Fibroblast of lung (primary cell): Measurements from ENCODE around the gene MPPE1. TPM values are rescaled to one million over a fixed set of nuclear protein-coding genes. Genes with fewer than 3 reads are reported as not detected.
"Not testable (repeated sequence)": the region's sequence is repeated elsewhere in the genome, so short reads cannot be mapped to it uniquely, and the experiment has no call there.

Source experiments
- DNase-seq, 2 donors: peaks; one replicate each; pipeline versions ENCODE4 v3.0.0 to v3.0.0-alpha.2; 2010; ENCODE audit warnings: low read depth in 2 of 2
- H2AFZ ChIP-seq: 2 replicates; pipeline ENCODE4 v1.5.1; 2012; ENCODE audit warnings: low read length, control low read depth, inconsistent platforms
- H3K27ac ChIP-seq: 2 replicates; pipeline ENCODE4 v1.5.1; 2011; ENCODE audit warnings: low read length, control low read depth; ENCODE audit not compliant: insufficient read depth
- H3K27me3 ChIP-seq: 2 replicates; pipeline ENCODE4 v1.5.1; 2011; ENCODE audit warnings: mild to moderate bottlenecking, low read length; ENCODE audit not compliant: control insufficient read depth, insufficient read depth
- H3K36me3 ChIP-seq: 2 replicates; pipeline ENCODE4 v1.5.1; 2011; ENCODE audit warnings: low read length; ENCODE audit not compliant: control insufficient read depth, insufficient read depth
- H3K4me1 ChIP-seq: 2 replicates; pipeline ENCODE4 v1.5.1; 2011; ENCODE audit warnings: low read length; ENCODE audit not compliant: control insufficient read depth, insufficient read depth; ENCODE audit errors: extremely low read depth
- H3K4me2 ChIP-seq: 2 replicates; pipeline ENCODE4 v1.5.1; 2011; ENCODE audit warnings: low read length, control low read depth; ENCODE audit not compliant: insufficient read depth; ENCODE audit errors: extremely low read depth
- H3K4me3 ChIP-seq, 4 experiments: fragments of 200-600 bp in 1 of 4; sonication (generic) in 1 of 4; replicated peaks in 1 of 4; 2 replicates each; pipeline ENCODE4 v1.5.1; 2011 to 2016; ENCODE audit warnings: low read length in 4 of 4, low read depth in 3 of 4, mild to moderate bottlenecking in 3 of 4, control low read depth in 2 of 4, inconsistent platforms in 1 of 4, mixed read lengths in 1 of 4; ENCODE audit not compliant: insufficient read depth in 1 of 4; ENCODE audit errors: control extremely low read depth in 1 of 4
- H3K79me2 ChIP-seq: 2 replicates; pipeline ENCODE4 v1.5.1; 2012; ENCODE audit warnings: mild to moderate bottlenecking, low read length, inconsistent platforms; ENCODE audit not compliant: control insufficient read depth, insufficient read depth
- H3K9ac ChIP-seq: 2 replicates; pipeline ENCODE4 v1.5.1; 2011; ENCODE audit warnings: mild to moderate bottlenecking, low read length, control low read depth; ENCODE audit not compliant: insufficient read depth
- H3K9me3 ChIP-seq: 2 replicates; pipeline ENCODE4 v1.5.1; 2012; ENCODE audit warnings: low read depth, low read length; ENCODE audit not compliant: control insufficient read depth, insufficient read depth
- H4K20me1 ChIP-seq: 2 replicates; pipeline ENCODE4 v1.5.1; 2011; ENCODE audit warnings: low read length; ENCODE audit not compliant: control insufficient read depth, insufficient read depth; ENCODE audit errors: extremely low read depth
- EZH2 ChIP-seq: IDR thresholded peaks from 2 replicates; pipeline ENCODE4 v1.5.1; 2012; ENCODE audit warnings: low read length, control low read depth, mild to moderate bottlenecking; ENCODE audit errors: missing control alignments
- polyA plus RNA-seq, 2 donors: library from polyadenylated mRNA; depleted of rRNA in 1 of 2; stranded (reverse) in 1 of 2; unstranded in 1 of 2; fragments of >200 nt; gene quantifications; 2 replicates each; pipeline ENCODE4 v1.2.1, GENCODE V29; 2011 to 2012; ENCODE audit warnings: missing spikeins in 1 of 2
- total RNA-seq: library from RNA; depleted of rRNA; stranded (reverse); fragments of >200 nt; gene quantifications from 2 replicates; pipeline ENCODE4 v1.2.1, GENCODE V29; 2014
- TF ChIP-seq, protein P1 (sequence below), 2 donors: IDR thresholded peaks in 1 of 2; conservative IDR thresholded peaks in 1 of 2; 1 replicate in 1 of 2; 2 replicates in 1 of 2; pipeline ENCODE4 v1.5.1; 2011 to 2012; ENCODE audit warnings: low read length in 2 of 2, control low read depth in 1 of 2, inconsistent platforms in 1 of 2, low read depth in 1 of 2, mild to moderate bottlenecking in 1 of 2

Gene MPPE1
- total and polyA plus RNA-seq, 2 donors (not counting 1 experiment from before 2014, with no cell fraction given): 23.3 to 29.7 TPM

DNA sequence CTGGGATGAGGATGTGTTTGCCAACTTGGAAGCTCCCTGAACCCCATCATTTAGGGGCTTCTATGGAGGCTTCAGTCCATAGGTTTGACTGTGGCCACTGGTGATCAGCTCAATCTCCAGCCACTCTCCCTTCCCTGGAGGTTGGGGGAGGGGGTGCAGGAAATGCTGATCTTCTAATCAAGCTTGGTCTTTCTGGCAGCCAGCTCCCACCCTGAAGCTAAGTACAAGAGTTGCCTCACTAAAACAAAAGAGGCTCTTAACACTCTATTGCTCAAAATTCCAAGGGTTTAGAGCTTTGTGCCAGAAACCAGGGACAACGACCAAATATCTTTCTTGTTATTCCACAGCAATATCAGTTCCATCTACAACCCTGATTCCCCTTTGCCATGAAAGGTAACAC, 19.4 kb upstream of the MPPE1 start:
- Histone ChIP-seq H3K4me2 (no peak overlapping the region), H3K9me3 (no peaks in the 10 kb centered on the region), H3K4me1 (no peaks in the 10 kb centered on the region), H3K27ac (no peak overlapping the region), H3K4me3 (no peak overlapping the region), H3K9ac (no peak overlapping the region), H4K20me1 (no peaks in the 10 kb centered on the region), H3K36me3 (no peaks in the 10 kb centered on the region), H2AFZ (no peak overlapping the region), H3K27me3 (no peaks in the 10 kb centered on the region), H3K79me2 (no peaks in the 10 kb centered on the region)
- no peak for DNase-seq
- TF ChIP-seq EZH2: no peak
- TF ChIP-seq, protein P1, sequence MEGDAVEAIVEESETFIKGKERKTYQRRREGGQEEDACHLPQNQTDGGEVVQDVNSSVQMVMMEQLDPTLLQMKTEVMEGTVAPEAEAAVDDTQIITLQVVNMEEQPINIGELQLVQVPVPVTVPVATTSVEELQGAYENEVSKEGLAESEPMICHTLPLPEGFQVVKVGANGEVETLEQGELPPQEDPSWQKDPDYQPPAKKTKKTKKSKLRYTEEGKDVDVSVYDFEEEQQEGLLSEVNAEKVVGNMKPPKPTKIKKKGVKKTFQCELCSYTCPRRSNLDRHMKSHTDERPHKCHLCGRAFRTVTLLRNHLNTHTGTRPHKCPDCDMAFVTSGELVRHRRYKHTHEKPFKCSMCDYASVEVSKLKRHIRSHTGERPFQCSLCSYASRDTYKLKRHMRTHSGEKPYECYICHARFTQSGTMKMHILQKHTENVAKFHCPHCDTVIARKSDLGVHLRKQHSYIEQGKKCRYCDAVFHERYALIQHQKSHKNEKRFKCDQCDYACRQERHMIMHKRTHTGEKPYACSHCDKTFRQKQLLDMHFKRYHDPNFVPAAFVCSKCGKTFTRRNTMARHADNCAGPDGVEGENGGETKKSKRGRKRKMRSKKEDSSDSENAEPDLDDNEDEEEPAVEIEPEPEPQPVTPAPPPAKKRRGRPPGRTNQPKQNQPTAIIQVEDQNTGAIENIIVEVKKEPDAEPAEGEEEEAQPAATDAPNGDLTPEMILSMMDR (conservative IDR thresholded peaks at IDR 0.05 in 1 of 2, IDR thresholded peaks at IDR 0.05 in 1 of 2; ENCODE audit: low read depth in 1 of 2, low read length in 2 of 2): no peak

DNA sequence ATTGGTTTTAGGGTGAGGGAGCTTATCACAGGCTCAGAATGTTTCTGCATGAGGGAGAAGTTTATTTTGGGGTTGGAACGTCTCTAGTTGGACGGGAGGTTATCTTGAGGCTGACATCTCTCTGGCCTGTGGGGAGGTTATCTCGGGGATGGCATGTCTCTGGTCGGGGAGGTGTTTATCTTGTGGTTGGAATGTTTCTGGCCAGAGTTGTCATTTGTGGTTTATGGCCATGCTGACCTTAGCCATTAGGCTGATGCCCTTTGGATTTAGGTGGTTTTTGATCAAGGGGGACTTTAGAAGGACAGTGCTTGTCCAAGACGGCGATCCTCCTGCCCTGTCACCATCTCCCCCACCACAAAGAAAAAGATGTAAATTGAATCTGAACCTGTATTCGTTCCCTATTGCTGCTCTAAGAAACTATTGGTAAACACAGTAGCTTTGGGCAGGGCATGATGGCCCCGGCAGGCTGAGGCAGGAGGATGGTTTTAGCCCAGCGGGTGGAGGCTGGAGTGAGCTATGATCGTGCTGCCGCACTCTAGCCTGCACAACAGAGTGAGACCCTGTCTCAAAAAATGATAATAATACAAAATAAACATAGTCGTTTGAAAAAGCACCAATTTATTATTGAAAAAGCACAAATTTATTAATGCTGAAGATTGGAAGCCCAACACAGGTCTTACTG, 17.8 kb upstream of the MPPE1 start:
- H3K79me2 ChIP-seq: no peaks in the 10 kb centered on the region
- no peak overlapping the region for H3K27ac ChIP-seq
- TF ChIP-seq, protein P1 (conservative IDR thresholded peaks at IDR 0.05 in 1 of 2, IDR thresholded peaks at IDR 0.05 in 1 of 2; ENCODE audit: low read depth in 1 of 2, low read length in 2 of 2): no peak
- no peak for TF ChIP-seq EZH2
- no peaks in the 10 kb centered on the region for H3K4me1 ChIP-seq
- H3K27me3 ChIP-seq: no peaks in the 10 kb centered on the region
- H3K4me2 ChIP-seq: no peak overlapping the region
- no peaks in the 10 kb centered on the region for H4K20me1 ChIP-seq
- DNase-seq: no peak
- no peak overlapping the region for H3K4me3 ChIP-seq
- no peaks in the 10 kb centered on the region for H3K36me3 ChIP-seq
- H2AFZ ChIP-seq: no peak overlapping the region
- H3K9ac ChIP-seq: no peak overlapping the region
- H3K9me3 ChIP-seq: no peaks in the 10 kb centered on the region

DNA sequence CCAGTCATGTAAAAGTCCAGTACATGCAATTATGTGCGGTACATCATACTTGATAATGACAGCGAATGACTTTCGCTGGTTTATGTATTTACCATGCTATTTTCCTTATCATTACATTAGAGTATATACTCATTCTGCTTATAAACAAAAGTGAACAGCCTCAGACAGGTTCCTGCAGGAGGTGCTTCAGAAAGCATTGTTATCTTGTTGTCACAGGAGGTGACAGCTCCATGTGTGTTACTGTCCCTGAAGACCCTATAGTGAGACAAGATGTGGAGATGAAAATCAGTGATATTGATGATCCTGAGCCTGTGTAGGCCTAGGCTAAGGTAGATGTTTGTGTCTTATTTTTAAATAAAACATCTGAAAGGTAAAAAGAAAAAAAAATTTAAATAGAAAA, 15.3 kb upstream of the MPPE1 start:
- H4K20me1 ChIP-seq: no peaks in the 10 kb centered on the region
- no peaks in the 10 kb centered on the region for H3K36me3 ChIP-seq
- H3K9me3 ChIP-seq: no peaks in the 10 kb centered on the region

DNA sequence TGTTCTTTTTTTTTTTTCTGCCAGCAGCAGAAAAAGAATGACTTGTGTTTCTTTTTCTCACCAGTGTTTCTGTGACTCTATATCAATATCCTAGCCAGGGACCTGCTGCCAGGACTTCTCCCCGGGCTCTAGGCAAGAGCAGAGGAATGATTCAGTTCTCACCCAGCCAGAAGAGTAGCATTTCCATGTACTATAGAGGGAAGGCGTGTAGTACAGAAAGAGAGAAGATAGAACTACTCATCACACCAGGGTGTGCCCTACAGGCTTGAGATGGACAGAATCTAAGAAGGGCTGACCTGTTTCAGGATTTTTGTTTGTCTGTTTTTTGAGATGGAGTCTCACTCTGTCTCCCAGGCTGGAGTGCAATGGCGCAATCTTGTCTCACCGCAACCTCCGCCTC, 11.4 kb upstream of the MPPE1 start:
- not testable (repeated sequence) for DNase-seq, H4K20me1 ChIP-seq, H3K9me3 ChIP-seq, H3K9ac ChIP-seq, H3K27me3 ChIP-seq, H3K4me2 ChIP-seq, H3K27ac ChIP-seq, H3K4me1 ChIP-seq, H3K79me2 ChIP-seq, H3K36me3 ChIP-seq, H2AFZ ChIP-seq, H3K4me3 ChIP-seq

More for the DNA sequence above, 15.3 kb upstream of the MPPE1 start:
- Histone ChIP-seq H3K4me3 (no peak overlapping the region), H3K27ac (no peak overlapping the region), H3K9ac (no peak overlapping the region), H3K79me2 (no peaks in the 10 kb centered on the region), H3K4me2 (no peak overlapping the region), H3K4me1 (no peaks in the 10 kb centered on the region), H3K27me3 (no peaks in the 10 kb centered on the region), H2AFZ (no peak overlapping the region)
- TF ChIP-seq EZH2: no peak
- TF ChIP-seq, protein P1 (conservative IDR thresholded peaks at IDR 0.05 in 1 of 2, IDR thresholded peaks at IDR 0.05 in 1 of 2; ENCODE audit: low read depth in 1 of 2, low read length in 2 of 2): no peak
- no peak for DNase-seq

DNA sequence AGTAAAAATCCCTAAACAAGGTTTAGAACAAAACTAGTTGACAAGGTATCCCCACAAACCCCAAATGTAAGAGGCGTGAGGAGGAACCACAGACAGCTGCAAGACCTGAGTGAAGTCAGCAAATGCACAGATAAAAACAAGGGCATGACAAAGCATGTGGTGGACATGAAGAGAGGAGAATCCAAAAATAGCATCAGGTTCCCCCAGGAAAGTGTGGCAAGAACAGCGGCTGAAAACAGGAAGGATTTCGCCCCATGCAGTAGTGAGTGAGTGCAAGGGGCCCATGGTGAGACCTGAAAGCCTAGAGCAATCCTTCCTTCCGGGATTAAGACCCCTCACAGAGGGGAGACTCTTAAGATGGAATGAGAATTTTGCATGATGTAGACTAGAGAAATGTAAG, 8.8 kb upstream of the MPPE1 start:
- not testable (repeated sequence) for H3K79me2 ChIP-seq, H4K20me1 ChIP-seq, H3K36me3 ChIP-seq, DNase-seq, H3K9ac ChIP-seq, H3K27me3 ChIP-seq, H3K4me3 ChIP-seq, H3K4me1 ChIP-seq, H3K9me3 ChIP-seq, H3K4me2 ChIP-seq, H2AFZ ChIP-seq, H3K27ac ChIP-seq
